Measurements from ENCODE around the gene ZNF605.
A peak's percentile ranks its signal among the peaks of the same experiment; 100 is the strongest.
"Not testable (repeated sequence)": the region's sequence is repeated elsewhere in the genome, so short reads cannot be mapped to it uniquely, and the experiment has no call there.

Gene ZNF605

DNA sequence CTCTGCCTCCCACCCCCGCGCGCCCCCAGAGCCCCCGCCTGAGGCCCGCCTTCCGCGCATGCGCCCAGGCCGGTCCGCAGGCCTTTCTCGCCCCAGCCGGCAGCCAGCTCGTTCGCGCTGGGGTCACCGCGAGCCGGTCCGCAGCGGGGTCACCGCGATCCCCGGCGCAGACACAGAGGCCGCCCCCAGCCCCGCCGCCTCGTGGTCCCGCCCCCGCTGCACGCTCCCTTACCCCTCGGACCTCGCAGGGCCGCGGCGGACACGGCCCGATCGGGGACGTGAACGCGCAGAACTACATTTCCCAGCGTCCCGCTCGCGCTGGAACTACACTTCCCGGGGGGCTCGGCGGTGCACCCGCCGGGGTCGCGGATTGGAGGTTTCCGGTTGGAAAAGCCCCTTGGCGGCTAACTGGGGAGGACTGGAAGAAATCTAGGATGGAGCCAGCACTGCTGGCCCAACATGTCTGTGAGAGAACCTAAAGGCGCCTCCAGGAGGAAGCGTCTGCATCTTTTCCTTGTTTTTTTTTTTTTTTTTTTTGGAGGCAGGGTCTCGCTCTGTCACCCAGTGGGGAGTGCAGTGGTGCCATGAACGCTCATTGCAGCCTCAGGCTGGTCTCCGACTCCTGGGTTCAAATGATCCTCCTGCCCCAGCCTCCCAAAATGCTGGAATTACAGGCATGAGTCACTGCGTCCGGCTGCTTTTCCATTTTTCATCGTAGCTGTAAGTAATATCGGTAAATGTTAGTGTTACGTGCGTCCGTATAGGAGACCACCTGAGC is at the start of gene ZNF605:
Gene ZNF605, minus strand, starts transcription at position 296 of the 778 bp plus-strand sequence. CDS start 10,671 bp downstream, outside the sequence.
- DNase-seq, result peak; percentile 51

DNA sequence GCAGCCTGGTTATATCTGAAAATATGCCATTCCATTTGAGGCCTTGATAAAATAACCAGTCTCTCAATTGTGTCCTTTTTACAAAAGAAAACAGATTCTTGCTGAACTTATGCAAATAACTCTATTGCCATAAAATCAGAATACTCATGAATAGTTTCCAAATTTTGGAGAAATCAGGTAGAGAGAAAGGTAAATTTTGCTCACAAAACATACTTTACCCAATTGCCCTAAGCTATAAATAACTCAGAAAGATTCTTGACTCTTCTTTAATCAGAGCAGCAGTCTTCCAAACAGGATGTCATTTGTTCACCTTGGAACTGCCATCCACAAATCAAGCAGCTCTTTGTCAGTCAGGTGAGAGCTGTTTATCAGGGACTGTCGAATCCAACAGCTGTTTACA is 42.6 kb upstream of the ZNF605 start:
- no peak for DNase-seq

DNA sequence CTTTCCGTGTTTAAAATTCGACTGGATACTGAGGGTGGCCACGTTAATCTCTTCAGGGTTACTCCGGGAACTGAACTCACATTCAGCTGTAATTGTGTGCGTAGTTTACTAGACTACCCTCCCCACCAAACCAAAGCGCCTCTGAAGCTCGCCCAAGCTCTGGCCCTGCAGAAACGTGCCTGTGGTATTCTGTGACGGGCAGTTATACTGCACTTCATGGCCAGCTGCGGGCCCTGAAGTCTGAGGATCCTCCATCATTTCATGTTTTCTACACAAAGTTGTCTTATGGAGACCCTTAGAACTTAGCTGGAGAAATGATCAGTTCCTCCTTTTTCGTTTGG is 30.7 kb upstream of the ZNF605 start:
- DNase-seq, result no peak

GRCh38 chr12:132986001-132986884 is 30.1 kb upstream of the ZNF605 start, which contains the start of gene ZNF26:
Gene ZNF26 (plus strand): TSS chr12:132986367. CDS start chr12:132986841, 474 bp downstream.
- DNase-seq, result peak; percentile 93

- DNase-seq, result not testable (repeated sequence)
These were observed 20.8 kb upstream of the ZNF605 start for GRCh38 chr12:132976870-132977269.

- no peak for DNase-seq
These were observed 16.3 kb upstream of the ZNF605 start for GRCh38 chr12:132972374-132972773.

DNA sequence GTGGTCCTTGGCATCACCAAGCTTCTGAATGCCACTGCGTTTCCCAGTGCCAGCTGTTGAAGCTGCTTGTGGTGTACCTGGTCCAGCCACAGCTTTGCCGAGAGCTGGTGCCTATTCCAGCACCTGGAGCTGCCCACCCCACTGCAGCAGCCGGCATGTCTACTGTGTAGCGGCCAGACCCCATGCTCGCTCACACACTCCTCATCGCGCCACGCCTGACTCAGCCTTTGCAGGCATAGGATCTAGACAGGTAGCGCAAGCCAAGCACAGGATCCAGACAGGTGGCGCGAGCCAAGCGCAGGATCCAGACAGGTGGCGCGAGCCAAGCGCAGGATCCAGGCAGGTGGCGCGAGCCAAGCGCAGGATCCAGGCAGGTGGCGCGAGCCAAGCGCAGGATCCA is 11.6 kb upstream of the ZNF605 start:
- DNase-seq, result no peak

DNA sequence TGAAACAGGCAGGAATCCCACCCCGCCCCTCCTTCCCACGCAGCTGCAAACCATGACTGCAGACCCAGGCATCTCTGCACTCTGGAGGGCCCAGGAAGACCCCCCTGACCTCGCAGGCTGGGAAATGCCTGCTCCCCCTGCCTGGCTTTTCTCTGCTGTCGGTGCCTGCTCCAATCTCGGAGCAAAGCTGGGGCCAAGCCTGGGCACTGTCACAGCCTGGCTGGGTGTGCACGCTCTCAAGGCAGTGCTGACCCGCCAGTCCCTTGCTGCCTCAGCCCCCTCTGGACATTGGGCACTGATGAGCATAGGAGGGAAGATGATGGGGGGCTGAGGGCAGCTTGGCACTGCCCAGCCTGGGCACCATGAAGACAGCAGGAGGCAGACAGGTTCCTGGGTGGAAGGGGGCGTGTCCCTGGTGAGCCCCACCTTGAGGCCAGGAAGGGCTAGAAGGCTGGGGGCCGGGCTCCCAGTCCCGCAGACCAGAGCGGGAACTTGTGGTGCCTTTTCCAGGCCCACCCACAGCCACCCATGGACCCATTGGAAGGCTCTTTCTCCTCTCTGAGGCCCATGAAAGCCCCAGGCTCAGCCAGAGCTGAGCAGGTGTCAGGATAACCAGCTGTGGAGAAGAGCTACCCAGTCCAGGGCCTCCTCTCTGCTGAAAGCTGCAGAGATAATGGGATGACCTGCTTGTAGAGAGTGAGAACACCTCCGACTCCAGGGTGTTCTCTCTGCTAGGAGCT is 10.7 kb upstream of the ZNF605 start:
- DNase-seq, result no peak

DNA sequence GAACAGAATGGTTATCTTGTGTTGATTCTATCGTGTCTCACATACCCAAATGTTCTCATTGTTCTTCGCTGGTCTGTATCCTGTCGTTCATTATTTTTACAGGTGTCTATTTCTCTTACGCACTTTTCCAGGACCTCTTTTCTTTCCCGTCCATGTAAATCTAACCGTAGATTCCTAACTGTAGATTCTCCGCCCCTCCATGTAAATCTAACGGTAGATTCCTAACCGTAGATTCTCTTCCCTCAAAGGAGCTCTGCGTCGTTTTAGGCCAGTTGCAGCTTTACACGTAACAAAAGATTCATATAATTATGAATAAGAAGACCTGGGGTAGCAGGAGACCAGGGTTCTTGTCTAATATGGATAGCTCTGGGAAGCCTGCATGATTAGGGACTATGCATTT is 9.7 kb upstream of the ZNF605 start:
- no peak for DNase-seq

DNA sequence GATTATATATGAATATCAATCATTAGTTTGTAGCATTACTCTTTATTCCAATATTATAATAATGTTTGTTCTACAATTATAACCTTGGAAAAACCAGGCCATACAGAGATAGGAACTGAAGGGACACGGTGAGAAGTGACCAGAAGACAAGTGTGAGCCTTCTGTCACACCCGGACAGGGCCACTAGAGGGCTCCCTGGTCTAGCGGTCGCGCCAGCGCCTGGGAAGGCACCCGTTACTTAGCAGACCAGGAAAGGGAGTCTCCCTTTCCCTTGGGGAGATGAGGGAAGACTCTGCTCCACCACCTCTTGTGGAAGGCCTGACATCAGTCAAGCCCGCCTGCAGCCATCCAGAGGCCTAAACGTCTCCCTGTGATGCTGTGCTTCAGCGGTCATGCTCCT is 7.8 kb upstream of the ZNF605 start:
- DNase-seq, result not testable (repeated sequence)

DNA sequence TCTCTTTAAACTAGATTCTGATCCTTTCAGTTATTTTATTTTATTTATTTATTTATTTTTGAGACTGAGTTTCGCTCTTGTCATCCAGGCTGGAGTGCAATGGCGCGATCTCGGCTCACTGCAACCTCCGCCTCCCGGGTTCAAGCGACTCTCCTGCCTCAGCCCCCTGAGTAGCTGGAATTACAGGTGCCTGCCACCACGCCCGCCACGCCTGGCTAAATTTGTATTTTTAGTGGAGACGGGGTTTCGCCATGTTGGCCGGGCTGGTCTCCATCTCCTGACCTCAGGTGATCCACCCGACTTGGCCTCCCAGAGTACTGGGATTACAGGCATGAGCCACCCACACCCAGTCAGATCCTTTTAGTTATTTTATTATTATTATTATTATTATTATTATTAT is 5.7 kb upstream of the ZNF605 start:
- DNase-seq, result not testable (repeated sequence)

GRCh38 chr12:132955094-132956010 is 754 bp downstream of the ZNF605 start:
- no peak for DNase-seq

- DNase-seq, result no peak
These were observed 1.5 kb downstream of the ZNF605 start for GRCh38 chr12:132954471-132955048.

DNA sequence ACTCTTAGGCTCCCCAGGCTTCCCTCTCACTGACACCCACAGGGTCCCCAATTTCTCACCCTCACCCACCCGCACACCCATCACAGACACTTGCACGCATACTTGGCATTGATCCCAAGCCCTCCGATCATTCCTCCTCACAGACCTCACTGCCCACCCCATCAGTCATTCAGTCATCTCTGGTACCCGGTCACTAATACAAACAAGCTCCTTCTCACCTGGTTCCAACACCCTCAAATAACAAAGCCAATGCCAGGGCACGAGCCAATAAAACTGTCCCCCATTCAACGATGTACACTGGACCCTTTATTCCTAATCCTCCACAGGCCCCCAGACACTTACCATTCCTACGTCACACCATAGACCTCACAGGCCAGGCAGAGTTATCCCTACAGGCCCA is 2.3 kb downstream of the ZNF605 start:
- DNase-seq, result no peak

GRCh38 chr12:132953163-132953425 is 3.0 kb downstream of the ZNF605 start:
- no peak for DNase-seq

DNA sequence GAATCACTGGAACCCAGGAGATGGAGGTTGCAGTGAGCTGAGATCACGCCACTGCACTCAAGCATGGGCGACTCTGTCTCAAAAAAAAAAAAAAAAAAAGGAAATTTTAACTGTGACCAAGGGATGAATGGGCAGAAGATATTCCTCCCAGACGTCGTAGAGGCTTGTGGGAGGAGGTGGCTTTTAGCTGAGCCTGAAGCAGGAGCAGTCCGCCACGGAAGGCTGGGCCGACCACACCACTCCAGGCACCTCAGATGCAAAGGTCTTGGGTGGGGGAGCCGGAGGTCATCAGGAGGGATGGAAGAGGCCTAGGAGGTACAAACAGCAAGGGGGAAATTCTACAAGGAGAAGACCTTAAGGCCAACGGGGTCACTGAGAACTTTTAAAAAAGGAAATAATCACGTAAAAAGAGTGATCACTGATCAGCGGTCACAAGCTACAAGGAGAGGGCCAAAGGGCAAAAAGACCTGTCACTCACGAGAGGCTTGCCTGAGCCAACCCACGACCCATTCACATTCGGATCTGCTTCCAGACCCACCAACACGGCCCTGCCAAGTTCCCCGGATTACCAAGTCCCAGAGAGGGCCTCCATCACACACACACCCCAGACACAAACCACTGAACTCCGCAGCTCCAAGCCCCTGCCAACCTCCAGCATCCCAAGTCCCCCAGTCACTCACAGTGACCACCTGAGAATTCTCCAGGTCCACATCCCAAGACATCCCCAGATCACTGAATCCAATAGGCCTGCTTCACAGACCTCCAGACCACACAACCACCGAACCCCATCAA is 3.5 kb downstream of the ZNF605 start:
- no peak for DNase-seq

DNA sequence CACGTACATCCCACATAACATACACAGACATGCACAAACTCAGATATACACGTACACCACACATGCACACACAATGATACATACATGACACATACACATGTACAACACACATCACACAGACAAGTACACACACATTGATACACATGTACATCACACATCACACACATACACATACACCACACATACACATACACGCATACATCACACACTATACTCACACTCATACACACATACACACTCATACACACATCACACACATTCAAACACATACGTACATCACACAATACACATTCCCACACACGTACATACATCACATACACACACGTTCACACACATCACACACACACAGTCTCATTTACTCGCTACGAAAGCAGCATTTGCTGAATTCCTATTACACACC is 4.5 kb downstream of the ZNF605 start:
- DNase-seq, result no peak

- DNase-seq, result no peak
These were observed 5.1 kb downstream of the ZNF605 start for GRCh38 chr12:132950844-132951535.

- DNase-seq, result no peak
These were observed 5.9 kb downstream of the ZNF605 start for GRCh38 chr12:132949936-132950837.
